ENCODE data around the gene PARP12.

The PARP12 gene

GRCh38 chr7:140033036-140033435 is 29.7 kb downstream of the PARP12 start:
- no peak for DNase-seq

- no peak for DNase-seq
These were observed 31.4 kb downstream of the PARP12 start for GRCh38 chr7:140031364-140031763.

- no peak for DNase-seq
These were observed 33.7 kb downstream of the PARP12 start for GRCh38 chr7:140029072-140029471.

GRCh38 chr7:140028311-140028710 is 34.4 kb downstream of the PARP12 start:
- no peak for DNase-seq

GRCh38 chr7:140027858-140028257 is 34.9 kb downstream of the PARP12 start:
- no peak for DNase-seq

- no peak for DNase-seq
These were observed 35.8 kb downstream of the PARP12 start for GRCh38 chr7:140026935-140027334.

GRCh38 chr7:140025814-140026433 is 36.8 kb downstream of the PARP12 start:
- DNase-seq = no peak

- no peak for DNase-seq
These were observed 37.5 kb downstream of the PARP12 start for GRCh38 chr7:140025241-140025640.

GRCh38 chr7:140024585-140024984 is 38.2 kb downstream of the PARP12 start:
- DNase-seq = no peak

- no peak for DNase-seq
These were observed 39.0 kb downstream of the PARP12 start for GRCh38 chr7:140023728-140024127.

- DNase-seq = peak in 1 of 2 experiments; percentile 23
These were observed 40.1 kb downstream of the PARP12 start for GRCh38 chr7:140022582-140023211.

- DNase-seq = no peak
These were observed 41.1 kb downstream of the PARP12 start for GRCh38 chr7:140021603-140022002.

- DNase-seq = no peak
These were observed 43.1 kb downstream of the PARP12 start for GRCh38 chr7:140019606-140020005.

- no peak for DNase-seq
These were observed 43.6 kb downstream of the PARP12 start for GRCh38 chr7:140019172-140019571.

GRCh38 chr7:140018125-140019043 is 44.4 kb downstream of the PARP12 start:
- no peak for DNase-seq

- DNase-seq = no peak
These were observed 45.2 kb downstream of the PARP12 start for GRCh38 chr7:140017543-140017942.

GRCh38 chr7:140017034-140017433 is 45.7 kb downstream of the PARP12 start:
- DNase-seq = no peak

GRCh38 chr7:140016540-140016939 is 46.2 kb downstream of the PARP12 start:
- no peak for DNase-seq

- no peak for DNase-seq
These were observed 47.2 kb downstream of the PARP12 start for GRCh38 chr7:140015471-140015970.

- no peak for DNase-seq
These were observed 48.6 kb downstream of the PARP12 start for GRCh38 chr7:140014123-140014522.

- no peak for DNase-seq
These were observed 49.1 kb downstream of the PARP12 start for GRCh38 chr7:140013676-140014075.

- no peak for DNase-seq
These were observed 52.4 kb downstream of the PARP12 start for GRCh38 chr7:140010194-140010895.

GRCh38 chr7:140009735-140010134 is 53.0 kb downstream of the PARP12 start:
- DNase-seq = no peak

Data from NCI-H2081 (cell line).